ENCODE data around the gene CLDN15. TPM values are rescaled to one million over a fixed set of nuclear protein-coding genes. Genes with fewer than 3 reads are reported as not detected.

The CLDN15 gene
- total RNA-seq, 1 experiment from 2014 or later: 14.7 TPM

DNA sequence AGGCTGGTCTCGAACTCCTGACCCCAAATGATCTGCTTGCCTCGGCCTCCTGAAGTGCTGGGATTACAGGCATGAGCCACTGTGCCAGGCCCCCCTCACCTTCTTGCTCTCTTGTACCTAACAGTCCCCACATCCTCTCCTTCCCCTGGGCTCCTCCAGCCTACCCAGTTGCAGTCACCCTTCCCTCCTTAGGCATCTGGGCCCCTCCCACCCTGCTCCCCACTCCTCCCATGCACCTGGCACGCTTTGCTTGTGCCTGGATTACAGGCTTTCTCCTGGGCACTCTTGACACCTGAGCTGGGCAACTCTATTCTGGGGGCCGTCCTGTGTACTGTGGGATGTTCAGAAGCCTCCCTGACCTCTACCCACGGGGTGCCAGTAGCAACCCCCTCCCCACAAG lies 3.0 kb downstream of the CLDN15 start:
- Histone ChIP-seq H3K36me3 (ENCODE audit: insufficient read depth, low read length, poor library complexity, severe bottlenecking) (peaks cover 2% of the 10 kb centered on the region), H3K4me3 (ENCODE audit: low read depth, low read length, poor library complexity, severe bottlenecking) (no peak overlapping the region), H3K27ac (ENCODE audit: low read depth, low read length, poor library complexity, severe bottlenecking) (no peak overlapping the region), H3K9me3 (ENCODE audit: low read depth, low read length, poor library complexity, severe bottlenecking) (no peaks in the 10 kb centered on the region), H3K27me3 (replicated peaks; ENCODE audit: insufficient read depth, low read depth, low read length, poor library complexity) (no peaks in the 10 kb centered on the region), H3K4me1 (ENCODE audit: insufficient read depth, low read length, poor library complexity, severe bottlenecking) (no peaks in the 10 kb centered on the region)
- ChIA-PET CTCF (interaction anchor here (0.6 to 0.8 kb wide), 2 partner anchors 17 to 133 kb away, joined by 3 to 7 read pairs; partner anchors contain the start of gene PLOD3), POLR2A (ENCODE audit: low non-redundant PET) (no interaction called here)
- no peak for DNase-seq (ENCODE audit: low spot score)
- BruUV-seq (replicated peaks): no TSS peak
- TF ChIP-seq, protein P1, sequence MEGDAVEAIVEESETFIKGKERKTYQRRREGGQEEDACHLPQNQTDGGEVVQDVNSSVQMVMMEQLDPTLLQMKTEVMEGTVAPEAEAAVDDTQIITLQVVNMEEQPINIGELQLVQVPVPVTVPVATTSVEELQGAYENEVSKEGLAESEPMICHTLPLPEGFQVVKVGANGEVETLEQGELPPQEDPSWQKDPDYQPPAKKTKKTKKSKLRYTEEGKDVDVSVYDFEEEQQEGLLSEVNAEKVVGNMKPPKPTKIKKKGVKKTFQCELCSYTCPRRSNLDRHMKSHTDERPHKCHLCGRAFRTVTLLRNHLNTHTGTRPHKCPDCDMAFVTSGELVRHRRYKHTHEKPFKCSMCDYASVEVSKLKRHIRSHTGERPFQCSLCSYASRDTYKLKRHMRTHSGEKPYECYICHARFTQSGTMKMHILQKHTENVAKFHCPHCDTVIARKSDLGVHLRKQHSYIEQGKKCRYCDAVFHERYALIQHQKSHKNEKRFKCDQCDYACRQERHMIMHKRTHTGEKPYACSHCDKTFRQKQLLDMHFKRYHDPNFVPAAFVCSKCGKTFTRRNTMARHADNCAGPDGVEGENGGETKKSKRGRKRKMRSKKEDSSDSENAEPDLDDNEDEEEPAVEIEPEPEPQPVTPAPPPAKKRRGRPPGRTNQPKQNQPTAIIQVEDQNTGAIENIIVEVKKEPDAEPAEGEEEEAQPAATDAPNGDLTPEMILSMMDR (conservative IDR thresholded peaks at IDR 0.05; ENCODE audit: low read depth, low read length): no peak
- no peak for TF ChIP-seq EZH2 (IDR thresholded peaks at IDR 0.05; ENCODE audit: borderline replicate concordance, low read depth, low read length, poor library complexity, severe bottlenecking)
- intact Hi-C loops (cut with micrococcal nuclease; ENCODE audit: unreplicated experiment): no loop called here

DNA sequence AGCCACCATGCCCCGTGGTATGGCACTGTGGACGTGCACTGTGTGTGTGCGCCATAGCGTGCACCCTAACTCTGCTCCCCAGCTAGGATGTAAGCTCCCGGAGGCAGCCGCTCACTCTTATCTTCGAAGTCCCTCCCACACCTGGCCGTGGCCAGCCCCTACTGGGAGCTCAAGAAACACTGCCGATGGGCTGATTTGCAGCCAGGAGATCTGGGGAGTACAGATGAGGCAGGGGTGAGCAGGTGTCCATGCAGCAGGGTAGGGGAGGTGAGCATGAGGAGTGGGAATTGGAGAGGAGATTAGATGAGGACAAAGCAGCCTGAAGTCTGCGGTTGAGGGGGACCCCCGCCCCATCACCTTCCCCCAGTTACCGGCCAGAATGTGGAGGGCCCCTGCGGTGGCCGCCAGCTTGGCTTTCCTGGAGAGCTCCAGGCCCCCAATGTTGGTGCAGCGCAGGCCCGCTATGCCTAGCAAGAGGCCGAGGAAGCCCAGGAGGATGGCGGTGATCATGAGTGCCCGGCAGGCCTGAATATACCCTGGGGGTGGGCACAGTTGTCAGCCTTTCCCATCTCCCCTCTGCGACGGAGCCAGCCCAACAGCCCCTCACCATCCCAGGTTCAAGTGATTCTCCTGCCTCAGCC lies 3.6 kb downstream of the CLDN15 start:
- no peak overlapping the region for H3K27ac ChIP-seq (ENCODE audit: low read depth, low read length, poor library complexity, severe bottlenecking)
- no peaks in the 10 kb centered on the region for H3K27me3 ChIP-seq (replicated peaks; ENCODE audit: insufficient read depth, low read depth, low read length, poor library complexity)
- no peaks in the 10 kb centered on the region for H3K4me1 ChIP-seq (ENCODE audit: insufficient read depth, low read length, poor library complexity, severe bottlenecking)
- POLR2A ChIA-PET (ENCODE audit: low non-redundant PET): no interaction called here
- TF ChIP-seq, protein P1 (conservative IDR thresholded peaks at IDR 0.05; ENCODE audit: low read depth, low read length): no peak
- no peak for TF ChIP-seq EZH2 (IDR thresholded peaks at IDR 0.05; ENCODE audit: borderline replicate concordance, low read depth, low read length, poor library complexity, severe bottlenecking)
- no TSS peak for BruUV-seq (replicated peaks)
- CTCF ChIA-PET: no interaction called here
- no peaks in the 10 kb centered on the region for H3K9me3 ChIP-seq (ENCODE audit: low read depth, low read length, poor library complexity, severe bottlenecking)
- intact Hi-C loops (cut with micrococcal nuclease; ENCODE audit: unreplicated experiment): no loop called here
- DNase-seq (ENCODE audit: low spot score): no peak
- no peak overlapping the region for H3K4me3 ChIP-seq (ENCODE audit: low read depth, low read length, poor library complexity, severe bottlenecking)
- H3K36me3 ChIP-seq (ENCODE audit: insufficient read depth, low read length, poor library complexity, severe bottlenecking): no peaks in the 10 kb centered on the region

DNA sequence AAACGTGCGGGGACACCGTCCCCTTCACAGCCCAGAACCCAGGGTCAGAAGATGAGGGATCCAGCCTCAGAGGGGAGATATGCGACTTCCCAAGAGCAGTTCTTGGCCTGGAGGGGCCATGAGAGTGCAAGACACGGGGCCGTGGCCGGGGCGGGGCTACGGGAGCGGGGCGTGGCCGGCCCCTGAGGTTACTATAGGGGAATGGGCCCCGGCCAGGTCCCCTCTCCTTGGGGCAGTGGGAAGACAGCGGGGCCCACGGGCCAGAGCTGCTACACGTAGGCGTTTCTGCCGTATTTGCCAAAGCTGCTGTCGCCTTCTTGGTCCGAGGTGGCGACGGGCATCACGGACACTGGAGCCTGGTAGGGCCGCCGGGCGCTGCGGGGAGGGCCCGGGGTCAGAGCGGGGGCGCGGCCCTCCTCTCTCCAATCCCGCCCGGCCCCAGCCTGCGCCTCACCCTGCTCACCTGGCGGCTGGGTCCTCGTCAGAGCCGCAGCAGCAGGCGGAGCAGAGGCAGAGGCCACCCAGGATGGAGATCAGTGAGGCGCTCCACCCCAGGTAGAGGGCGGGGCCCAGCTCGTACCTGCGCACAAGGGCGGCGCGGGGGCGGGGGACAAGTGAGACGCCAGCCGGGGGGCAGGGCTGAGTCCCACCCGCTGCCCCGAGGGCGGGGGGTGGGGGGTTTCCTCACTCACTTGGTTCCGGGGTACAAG lies 5.3 kb downstream of the CLDN15 start:
- no TSS peak for BruUV-seq (replicated peaks)
- DNase-seq (ENCODE audit: low spot score): no peak
- H3K27me3 ChIP-seq (replicated peaks; ENCODE audit: insufficient read depth, low read depth, low read length, poor library complexity): no peaks in the 10 kb centered on the region

More for the DNA sequence above, 5.3 kb downstream of the CLDN15 start:
- no peak for TF ChIP-seq EZH2 (IDR thresholded peaks at IDR 0.05; ENCODE audit: borderline replicate concordance, low read depth, low read length, poor library complexity, severe bottlenecking)
- TF ChIP-seq, protein P1 (conservative IDR thresholded peaks at IDR 0.05; ENCODE audit: low read depth, low read length): no peak
- Histone ChIP-seq H3K27ac (ENCODE audit: low read depth, low read length, poor library complexity, severe bottlenecking) (no peak overlapping the region), H3K36me3 (ENCODE audit: insufficient read depth, low read length, poor library complexity, severe bottlenecking) (no peaks in the 10 kb centered on the region), H3K4me3 (ENCODE audit: low read depth, low read length, poor library complexity, severe bottlenecking) (no peak overlapping the region), H3K4me1 (ENCODE audit: insufficient read depth, low read length, poor library complexity, severe bottlenecking) (no peaks in the 10 kb centered on the region), H3K9me3 (ENCODE audit: low read depth, low read length, poor library complexity, severe bottlenecking) (no peaks in the 10 kb centered on the region)
- ChIA-PET POLR2A (ENCODE audit: low non-redundant PET) (no interaction called here), CTCF (no interaction called here)
- intact Hi-C loops (cut with micrococcal nuclease; ENCODE audit: unreplicated experiment): no loop called here

All from A673 (cell line).